NCI-H1105 (cell line): ENCODE results near the gene CDO1.

Source experiments
- DNase-seq: peaks from one replicate; lab custom pipeline; 2025; lab: John Stamatoyannopoulos, UW

Gene CDO1

DNA sequence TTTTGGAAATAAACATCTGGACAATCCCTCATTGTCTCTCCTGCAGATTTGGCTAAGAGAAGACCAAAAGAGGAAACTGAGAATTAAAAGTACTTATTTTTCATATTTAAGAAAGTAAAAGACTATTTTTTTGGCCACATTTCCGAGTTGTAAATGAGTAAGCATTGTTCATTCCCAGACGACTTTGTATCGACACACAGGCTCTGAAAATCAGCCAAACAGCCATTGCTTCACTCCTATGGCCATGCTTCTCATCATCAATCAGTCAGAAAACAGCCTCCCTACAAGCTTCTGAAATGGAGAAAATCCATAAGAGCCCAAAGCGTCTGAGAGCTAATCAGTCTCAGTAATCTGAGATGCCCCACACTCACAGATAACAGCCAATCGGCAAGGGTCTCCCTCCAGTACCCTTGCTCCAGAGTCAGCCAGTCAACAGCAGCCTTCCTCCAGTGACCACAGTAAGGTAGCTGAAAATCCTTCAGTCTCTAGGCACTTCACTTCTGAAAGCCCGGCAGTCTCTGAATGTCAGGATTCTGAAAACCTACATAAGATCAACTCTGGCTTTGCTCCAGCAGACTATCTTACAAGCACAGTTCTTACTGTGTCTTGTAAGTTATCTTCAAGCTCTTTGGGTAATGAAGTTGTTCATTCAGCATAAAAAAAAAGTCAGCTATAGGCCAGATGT lies 30.9 kb downstream of the CDO1 start:
- no peak for DNase-seq

DNA sequence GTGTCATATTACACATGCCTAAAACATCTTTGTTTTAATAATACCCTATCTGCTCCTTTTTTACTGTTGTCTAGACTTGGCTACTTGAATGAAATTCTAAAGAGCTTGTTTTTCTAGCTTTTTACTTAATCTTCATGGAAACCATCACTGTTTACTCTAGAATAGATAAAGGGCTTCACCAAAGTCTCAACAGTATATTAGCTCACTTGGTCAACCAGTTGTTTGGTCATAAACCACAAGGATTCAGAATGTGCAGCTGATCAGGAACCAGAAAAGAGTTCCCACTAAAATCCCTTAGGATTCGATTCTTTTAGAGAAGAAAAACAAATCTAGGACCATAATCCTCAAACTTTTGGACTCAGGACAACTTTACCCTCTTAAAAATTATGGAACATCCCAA lies 38.0 kb downstream of the CDO1 start:
- no peak for DNase-seq

DNA sequence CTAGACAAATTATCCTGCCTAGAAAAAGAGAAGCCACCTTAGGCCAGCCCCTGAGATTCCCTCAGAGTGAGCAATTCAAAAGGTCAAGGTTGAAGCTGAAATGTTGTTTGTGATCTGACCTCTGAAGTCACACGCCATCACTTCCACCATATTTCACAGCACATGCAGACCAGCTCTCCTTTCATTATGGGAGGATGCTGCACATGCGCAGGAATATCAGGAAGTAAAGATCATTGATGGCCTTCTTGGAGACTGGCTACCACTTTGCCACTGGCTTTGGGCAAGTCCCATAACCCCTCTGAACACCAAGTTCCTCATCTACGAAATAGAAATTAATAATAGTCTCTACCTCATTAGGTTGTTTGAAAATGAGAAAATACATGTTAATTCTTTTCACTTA lies 39.5 kb downstream of the CDO1 start:
- DNase-seq = no peak

DNA sequence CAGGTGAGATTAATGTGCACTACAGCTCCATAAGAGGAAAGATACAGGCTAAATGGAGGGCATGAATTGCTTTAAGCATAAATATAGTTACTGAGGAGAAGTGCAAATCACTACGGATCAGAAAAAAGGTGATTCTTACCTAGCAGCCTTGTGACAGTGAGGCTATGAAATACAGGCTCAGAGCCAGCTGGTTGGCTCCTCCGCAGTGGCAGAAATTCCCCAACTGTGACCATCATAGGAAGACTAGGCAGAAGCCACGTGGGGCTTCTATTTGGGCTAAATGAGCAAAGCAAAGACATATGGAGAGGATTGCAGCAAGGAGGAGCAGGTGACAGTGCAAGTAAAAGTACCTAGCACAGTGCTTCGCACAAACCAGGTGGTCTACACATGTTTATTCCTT lies 40.5 kb downstream of the CDO1 start:
- no peak for DNase-seq

DNA sequence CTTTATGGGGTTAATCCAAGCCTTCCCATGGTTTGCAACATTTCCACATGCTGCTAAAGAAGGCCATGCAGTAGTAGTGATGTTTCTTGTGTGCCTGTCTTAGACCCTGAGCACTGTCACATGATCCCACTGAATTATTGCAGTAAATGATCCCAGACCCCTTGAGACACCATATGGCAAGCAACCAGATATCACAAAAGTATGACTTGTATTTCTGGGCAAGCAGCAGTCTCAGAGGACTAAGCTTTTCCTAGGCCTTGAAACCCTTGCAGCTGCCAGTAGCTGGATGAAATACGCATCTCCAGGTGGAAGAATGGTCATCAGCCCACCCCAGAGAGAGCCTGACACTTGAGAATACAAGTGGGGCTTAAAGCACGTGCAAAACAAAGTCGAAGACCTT lies 41.8 kb downstream of the CDO1 start:
- DNase-seq = no peak

DNA sequence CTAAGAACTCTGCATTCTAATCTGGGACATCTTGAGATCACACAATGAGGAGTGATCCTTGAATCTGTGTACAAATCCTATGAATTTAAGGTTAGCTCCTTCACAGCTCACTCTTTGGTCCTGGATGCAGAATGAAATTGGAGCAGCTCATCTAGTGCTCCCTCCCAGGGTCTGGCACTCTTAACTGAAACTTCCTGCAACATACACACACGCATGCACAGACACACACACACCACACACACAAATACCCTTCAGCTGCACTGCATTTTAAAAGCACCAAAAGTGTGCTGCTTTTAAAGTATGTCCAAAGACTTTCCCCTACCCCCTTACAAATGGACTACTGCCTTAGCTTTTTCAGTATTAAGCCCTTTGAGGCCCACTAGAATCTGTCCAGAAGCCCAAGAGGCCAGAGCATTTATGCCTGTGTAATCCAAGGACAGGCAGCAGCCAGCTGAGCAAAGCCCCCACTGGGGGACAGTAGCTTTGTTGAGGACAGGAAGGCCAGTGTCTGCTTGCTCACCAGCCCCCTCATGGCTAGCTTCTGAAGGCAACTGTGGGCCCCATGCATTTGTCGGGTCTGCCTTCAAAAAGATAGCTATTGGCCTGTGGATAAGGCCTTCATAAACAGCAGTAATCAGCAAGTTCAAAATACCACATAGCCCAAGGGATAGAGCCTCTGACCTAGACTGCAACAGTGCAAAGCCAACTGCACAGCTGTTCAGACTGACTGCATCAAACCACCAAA lies 43.6 kb downstream of the CDO1 start:
- DNase-seq = no peak

DNA sequence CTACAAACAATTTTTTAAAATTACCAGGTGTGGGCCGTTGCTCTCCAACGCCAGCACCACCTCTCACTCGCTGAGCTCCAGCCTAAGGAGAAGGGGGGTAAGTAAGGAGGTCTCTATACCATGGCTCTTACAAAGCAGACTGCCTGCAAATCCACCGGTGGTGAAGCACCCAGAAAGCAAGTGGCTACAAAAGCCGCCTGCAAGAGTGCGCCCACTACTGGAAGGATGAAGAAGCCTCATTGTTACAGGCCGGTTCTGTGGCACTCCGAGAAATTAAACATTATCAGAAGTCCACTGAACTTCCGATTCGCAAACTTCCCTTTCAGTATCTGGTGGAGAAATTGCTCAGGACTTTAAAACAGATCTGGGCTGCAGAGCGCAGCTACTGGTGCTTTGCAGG lies 46.0 kb downstream of the CDO1 start:
- no peak for DNase-seq

DNA sequence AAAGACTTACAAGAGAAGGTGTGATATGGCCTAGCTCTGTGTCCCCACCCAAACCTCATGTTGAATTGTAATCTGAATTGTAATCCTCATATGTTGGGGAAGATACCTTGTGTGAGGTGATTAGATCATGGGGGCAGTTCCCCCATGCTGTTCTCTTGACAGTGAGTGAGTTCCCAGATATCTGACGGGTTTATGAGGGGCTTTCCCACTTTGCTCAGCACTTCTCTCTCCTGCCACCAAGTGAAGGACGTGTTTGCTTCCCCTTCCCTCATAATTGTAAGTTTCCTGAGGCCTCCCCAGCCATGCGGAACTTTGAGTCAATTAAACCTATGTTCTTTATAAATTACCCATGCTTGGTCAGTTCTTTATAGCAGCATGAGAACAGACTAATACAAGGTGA lies 49.0 kb downstream of the CDO1 start:
- DNase-seq = no peak

DNA sequence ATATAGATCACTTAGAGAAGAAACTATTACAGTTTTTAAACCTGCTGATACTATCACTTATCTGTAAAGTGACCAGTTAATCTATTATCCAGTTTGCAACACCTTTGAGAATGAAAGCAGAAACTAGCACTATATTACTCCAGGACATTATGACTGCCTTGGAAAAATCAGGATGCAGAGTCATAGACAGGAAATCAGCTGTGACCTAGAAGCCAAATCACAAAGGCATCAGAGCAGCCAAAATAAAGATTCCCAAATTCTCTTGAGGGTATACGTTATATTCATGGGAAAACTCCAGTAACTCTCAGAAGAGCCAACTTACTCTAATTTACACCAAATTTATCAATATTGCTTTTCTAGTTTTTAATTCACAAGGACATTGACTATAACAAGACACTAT lies 49.9 kb downstream of the CDO1 start:
- no peak for DNase-seq

DNA sequence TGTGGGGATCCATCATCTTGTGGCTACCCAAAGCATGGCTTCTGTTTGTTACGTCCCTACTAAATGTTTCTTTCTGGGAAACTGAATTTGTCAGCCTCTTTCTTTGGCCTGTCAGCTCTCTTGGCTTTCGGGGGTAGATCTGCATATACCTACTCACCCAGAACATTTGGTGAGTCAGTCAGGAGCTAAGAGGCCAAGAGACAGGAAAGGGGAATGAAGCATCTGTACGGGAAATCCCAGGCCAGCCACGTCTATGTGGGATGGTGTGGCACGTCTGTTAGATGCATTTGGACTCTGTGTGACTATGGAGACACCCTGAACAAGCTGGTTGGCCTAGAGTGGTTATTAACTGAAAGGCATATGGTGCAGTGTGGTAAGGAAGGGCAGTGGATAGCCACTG lies 58.1 kb downstream of the CDO1 start:
- DNase-seq = no peak

DNA sequence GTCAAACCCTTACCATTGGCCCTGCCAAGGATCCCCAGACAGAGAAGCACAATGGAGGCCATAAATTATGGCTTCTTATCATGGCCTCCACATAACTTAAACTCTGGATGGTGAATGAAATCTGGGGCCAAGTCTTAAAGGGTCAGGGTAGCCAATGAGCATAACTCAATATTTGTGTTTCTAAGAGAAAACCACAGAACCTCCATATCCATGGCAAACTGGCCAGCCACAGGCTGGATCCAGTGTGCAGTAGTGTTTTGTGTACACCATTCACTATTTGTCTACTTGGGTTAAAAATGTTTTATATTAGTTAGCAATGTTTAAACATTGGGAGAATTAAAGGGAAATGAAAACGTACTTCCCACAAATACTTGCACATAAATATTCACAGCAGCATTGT lies 60.8 kb downstream of the CDO1 start:
- DNase-seq = no peak
